SK-N-SH treated with all-trans-retinoic acid at 6 μM for 48 hours (cell line): Measurements from ENCODE around the gene RXRA.

Experiments used
- ESRRG ChIP-seq: fragments of 250-450 bp; sonication (Bioruptor Pico); IDR thresholded peaks from 2 replicates; pipeline ENCODE4 v1.6.1; 2021; ENCODE audit warnings: mild to moderate bottlenecking
- PATZ1 ChIP-seq: fragments of 250-450 bp; sonication (Bioruptor Pico); IDR thresholded peaks from 2 replicates; pipeline ENCODE4 v1.8.0; 2020; ENCODE audit warnings: mild to moderate bottlenecking, moderate library complexity, borderline replicate concordance
- ZFP3 ChIP-seq: fragments of 250-450 bp; sonication (Bioruptor Pico); IDR thresholded peaks from 2 replicates; pipeline ENCODE4 v1.5.0; 2020; ENCODE audit warnings: mild to moderate bottlenecking, moderate library complexity
- TF ChIP-seq, protein P1 (sequence below): fragments of 250-450 bp; sonication (Bioruptor Pico); IDR thresholded peaks from 2 replicates; pipeline ENCODE4 v1.5.1; 2021; ENCODE audit warnings: mild to moderate bottlenecking, moderate library complexity
- TF ChIP-seq, protein P2 (sequence below): fragments of 250-450 bp; sonication (Bioruptor Pico); IDR thresholded peaks from 2 replicates; pipeline ENCODE4 v1.5.1; 2020; ENCODE audit warnings: low read depth, mild to moderate bottlenecking, moderate library complexity

DNA sequence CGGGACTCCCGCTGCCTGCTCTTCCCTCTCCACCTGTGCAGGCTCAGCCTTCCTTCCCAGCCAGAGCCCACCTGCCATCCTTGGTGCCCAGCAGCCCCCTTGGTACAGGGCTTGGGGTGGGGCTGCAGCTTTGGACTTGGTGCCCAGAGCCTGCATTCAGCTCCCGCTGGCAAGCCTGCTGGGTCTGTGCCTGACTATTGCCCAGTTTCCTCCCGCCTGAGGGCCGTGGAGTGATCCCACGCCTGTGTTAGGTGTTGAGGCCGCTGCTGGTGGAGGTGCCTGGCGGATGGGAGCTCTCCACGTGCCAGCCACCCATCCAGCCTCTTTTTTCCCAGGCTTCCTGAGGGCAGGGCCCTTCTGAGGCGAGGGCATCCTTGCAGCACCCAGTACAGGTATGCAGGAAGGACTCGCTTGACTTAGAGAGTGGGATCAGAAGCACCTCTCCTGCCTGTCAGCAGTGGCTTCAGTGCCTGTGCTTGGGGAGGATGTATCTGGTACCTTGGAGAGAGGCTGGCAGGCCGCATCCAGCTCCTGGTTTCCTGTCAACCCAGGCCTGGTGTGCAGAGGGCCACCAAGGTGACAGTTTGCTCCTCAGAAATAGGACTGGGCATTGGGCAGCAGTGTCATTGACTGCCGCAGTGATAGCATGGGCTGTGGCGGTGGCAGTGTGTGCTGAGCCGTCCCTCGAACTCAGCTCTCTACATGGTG lies 7.8 kb downstream of the RXRA start:
- TF ChIP-seq, protein P1, sequence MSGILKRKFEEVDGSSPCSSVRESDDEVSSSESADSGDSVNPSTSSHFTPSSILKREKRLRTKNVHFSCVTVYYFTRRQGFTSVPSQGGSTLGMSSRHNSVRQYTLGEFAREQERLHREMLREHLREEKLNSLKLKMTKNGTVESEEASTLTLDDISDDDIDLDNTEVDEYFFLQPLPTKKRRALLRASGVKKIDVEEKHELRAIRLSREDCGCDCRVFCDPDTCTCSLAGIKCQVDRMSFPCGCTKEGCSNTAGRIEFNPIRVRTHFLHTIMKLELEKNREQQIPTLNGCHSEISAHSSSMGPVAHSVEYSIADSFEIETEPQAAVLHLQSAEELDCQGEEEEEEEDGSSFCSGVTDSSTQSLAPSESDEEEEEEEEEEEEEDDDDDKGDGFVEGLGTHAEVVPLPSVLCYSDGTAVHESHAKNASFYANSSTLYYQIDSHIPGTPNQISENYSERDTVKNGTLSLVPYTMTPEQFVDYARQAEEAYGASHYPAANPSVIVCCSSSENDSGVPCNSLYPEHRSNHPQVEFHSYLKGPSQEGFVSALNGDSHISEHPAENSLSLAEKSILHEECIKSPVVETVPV = no peak
- TF ChIP-seq ZFP3 (CRISPR knock-in tag) = no peak
- no peak for TF ChIP-seq PATZ1
- TF ChIP-seq ESRRG (CRISPR knock-in tag) = no peak
- TF ChIP-seq, protein P2, sequence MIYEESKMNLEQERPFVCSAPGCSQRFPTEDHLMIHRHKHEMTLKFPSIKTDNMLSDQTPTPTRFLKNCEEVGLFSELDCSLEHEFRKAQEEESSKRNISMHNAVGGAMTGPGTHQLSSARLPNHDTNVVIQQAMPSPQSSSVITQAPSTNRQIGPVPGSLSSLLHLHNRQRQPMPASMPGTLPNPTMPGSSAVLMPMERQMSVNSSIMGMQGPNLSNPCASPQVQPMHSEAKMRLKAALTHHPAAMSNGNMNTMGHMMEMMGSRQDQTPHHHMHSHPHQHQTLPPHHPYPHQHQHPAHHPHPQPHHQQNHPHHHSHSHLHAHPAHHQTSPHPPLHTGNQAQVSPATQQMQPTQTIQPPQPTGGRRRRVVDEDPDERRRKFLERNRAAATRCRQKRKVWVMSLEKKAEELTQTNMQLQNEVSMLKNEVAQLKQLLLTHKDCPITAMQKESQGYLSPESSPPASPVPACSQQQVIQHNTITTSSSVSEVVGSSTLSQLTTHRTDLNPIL = no peak
